Activated gamma-delta T cell treated with Interleukin-2 at 50 U/mL for 16 hours (primary cell): Measurements from ENCODE around the gene RAD51D.
"Not testable (repeated sequence)": the region's sequence is repeated elsewhere in the genome, so short reads cannot be mapped to it uniquely, and the experiment has no call there.

Experiments used
- DNase-seq: peaks from one replicate; pipeline ENCODE4 v3.0.0-alpha.2; 2020

Gene RAD51D

DNA sequence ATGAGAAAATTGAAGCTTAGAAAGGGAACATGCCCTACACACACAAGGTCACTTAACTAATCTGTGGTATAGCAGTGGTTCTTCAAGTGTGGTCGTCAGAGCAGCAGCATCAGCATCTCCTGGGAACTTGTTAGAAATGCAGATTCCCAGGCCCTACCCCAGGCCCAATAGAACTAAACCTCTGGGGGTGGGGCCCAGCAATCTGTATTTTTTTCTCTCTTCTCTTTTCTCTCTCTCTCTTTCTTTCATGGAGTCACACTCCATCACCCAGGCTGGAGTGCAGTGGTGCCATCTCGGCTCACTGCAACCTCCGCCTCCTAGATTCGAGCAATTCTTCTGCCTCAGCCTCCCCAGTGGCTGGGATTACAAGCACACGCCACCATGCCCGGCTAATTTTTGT, 18.6 kb upstream of the RAD51D start:
- DNase-seq = no peak

DNA sequence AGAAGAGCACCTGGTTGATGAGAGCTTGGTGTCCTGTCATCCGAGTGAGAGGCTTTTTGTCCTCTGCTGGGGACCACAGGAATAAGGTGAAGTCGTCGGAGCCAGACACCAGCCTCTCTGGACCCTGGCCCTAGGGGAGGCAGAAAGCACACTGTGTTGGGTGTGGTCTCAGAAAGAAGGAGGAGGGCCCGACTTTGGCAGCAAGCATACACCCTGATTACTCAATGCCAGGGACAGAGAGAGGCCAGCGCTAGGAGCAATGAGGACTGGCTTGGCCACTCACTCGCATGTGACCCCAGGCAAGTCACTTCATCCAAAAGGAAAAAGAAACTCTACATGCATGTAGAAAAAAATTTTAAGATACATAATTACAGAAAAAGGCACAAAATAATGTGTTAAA, 15.7 kb upstream of the RAD51D start:
- no peak for DNase-seq

DNA sequence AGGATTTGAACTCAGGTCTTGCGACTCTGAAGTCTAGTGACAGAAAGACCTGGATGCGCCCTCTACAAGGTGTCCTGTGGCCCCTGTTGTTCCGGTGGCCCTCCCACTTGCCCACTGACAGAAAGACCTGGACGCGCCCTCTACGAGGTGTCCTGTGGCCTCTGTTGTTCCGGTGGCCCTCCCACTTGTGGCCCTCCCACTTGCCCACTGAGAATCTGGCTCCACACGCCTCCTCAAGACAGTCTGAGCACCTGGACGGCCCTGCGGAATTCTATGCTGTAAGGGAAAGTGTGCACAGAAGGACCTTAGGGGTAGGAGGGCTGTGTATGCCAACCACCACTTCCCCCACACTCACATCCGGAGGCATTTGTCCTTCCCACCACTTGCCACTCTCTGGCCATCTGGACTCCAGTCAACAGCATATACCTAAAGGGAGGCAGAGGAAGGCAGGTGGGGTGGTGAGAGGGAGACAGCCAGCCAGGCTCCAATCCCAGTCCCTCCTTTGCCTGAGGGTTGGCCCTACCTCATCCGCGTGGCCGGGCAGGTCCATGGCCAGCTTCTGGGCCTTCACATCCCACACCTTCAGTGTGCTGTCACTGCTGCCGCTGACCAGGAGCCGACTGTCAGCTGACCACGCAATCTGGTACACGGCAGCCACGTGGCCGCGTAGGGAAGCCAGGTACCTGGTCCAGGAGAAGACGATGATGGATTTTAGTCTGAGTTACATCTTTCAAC, 13.3 kb upstream of the RAD51D start:
- DNase-seq = no peak

DNA sequence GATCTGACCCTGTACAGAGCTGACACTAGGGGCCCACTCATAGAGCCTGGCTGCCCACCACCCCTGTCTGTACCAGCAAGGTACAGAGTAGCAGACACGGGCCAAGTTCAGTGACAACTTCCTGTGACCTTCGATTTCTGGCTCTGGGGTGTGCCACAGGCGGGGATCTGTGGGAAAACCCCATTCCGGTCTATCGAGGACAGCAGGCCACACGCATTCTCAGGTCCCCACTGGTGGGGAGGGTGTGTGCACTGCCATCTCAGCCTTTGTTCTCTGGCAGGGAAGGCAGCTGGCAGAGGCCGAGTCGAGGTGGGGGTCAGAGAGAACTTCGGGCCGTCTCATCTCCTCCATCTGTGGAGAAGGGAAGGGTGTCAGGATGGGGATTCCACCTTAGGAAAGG, 12.4 kb upstream of the RAD51D start:
- no peak for DNase-seq

DNA sequence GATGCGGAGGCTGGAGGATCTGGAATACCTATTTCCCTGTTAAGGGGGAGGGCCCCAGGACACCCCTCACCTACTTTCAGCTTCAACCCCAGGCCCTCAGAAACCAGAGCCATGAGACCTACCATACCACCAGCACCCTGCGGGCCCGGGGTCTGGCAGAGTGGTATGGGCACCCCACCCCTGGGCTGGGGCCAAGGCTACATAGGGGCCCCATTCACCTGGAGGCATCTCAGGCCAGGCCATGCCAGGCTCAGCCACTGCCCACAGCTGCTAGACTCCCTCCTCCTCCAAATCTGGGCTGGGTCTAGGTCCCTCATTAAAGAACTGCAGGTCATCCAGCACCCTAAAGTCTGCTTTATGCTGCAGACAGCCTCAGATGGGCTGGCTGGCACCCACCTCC, 10.7 kb upstream of the RAD51D start:
- DNase-seq = no peak

DNA sequence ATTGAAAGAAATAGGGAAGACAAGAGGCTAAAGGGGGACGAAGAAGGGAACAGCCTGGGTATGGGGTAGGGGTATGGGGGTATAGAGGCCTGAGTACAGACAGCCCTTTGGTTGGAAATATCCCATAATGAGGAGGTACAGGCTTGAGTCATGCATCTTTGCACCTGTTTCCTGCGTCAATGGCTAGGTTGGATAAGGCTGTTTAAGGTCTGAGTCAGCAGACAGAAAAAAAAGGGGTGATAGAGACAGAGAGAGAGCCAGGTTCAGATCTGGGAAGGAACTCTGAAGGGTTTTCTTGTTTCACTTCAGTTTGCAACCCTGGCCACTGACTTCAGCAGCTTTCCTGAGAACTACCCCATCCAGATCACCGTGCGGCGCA, 10.3 kb upstream of the RAD51D start:
- DNase-seq = no peak

DNA sequence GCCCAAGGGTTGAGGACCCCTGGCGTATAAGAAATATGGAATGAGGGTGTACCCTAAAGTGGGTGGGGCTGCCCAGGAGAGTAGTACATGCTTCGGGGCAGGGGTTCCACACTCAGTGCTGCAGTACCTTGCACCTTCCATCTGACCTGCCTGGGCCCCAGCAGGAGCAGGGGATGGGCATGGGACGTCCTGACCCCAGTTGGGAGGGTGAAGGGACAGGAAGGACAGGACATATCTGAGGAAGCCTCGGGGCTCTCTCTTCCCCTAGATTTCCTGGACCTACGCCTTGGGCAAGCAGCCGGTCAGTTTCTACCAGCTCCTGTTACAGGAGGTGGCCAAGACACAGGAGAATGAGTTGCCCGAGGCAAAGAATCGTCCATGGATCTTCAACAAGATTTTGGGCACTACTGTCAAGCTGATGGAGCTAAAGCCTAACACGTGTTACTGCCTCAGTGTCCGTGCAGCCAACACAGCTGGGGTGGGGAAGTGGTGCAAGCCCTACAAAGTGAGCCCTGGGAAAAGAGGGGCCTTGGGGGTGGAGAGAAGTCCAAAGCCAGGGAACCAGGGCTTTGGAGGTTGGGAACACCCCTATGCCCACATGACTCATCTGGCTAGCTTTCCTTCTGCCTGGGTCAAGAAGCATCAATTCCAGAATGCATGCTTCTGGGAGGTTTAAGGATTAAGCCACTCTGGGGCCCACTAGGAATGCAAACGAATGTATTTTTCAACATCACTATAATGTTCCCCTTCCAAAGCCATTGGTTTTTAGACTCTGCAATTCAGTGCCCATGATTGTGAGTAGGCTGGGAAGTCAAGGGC, 9.7 kb upstream of the RAD51D start:
- no peak for DNase-seq

DNA sequence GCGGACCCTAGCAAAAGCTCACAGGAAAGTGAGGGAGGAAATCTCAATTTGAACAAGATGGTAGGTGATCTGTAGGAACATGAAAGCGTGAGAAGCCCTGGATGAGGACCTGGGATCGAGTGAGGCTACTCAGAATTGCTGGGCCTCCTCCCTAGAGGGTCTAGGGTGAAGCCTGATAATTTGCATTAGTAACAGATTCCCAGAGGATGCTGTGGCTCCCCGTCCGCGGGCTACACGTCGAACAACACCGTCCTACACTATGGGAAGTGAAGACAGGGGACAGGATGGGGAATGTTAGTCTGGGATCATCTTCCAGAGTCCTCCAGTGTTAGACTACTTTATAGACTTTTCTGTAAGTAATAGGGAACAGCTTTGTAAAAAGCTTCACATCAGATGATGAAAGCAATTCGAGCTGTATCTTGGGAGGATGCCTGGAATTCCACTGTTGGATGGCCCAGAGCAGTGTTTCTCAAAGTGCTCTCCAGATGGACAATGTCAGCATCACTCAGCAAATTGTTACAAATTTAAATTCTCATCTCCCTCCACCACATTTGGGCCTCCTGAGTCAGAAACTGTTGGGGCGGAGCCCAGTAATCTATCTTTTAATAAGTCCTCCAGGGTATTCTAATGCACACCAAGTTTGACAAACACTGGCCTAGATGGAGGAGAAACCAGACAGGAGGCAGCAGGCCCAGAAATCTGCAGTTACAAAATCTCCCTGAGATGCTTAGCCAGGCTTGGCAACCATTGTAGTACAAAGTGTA, 8.3 kb upstream of the RAD51D start:
- no peak for DNase-seq

DNA sequence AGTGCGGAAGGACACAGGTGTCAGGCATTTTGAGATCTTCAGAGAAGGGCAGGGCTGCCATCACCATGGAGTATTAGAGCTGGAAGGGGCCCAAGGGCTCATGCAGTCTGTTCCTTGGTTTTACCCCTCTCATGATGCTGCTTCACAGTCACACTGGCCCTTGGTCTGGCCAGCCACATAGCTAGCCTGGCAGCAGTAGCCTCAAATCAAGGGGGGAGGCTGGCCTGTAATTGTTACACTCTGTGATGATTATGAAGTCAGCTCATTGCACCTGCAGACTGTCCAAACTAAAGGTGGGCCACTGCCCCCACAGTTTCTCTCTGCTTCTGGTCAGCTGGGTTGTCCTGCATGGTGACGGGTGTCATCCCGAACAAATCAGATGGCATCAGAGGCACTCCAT, 1.7 kb upstream of the RAD51D start, which contains the start of gene FNDC8:
Gene FNDC8, plus strand, starts transcription at position 301 of the 400 bp plus-strand sequence. Its CDS starts 79 bp downstream, at position 380.
- no peak for DNase-seq

DNA sequence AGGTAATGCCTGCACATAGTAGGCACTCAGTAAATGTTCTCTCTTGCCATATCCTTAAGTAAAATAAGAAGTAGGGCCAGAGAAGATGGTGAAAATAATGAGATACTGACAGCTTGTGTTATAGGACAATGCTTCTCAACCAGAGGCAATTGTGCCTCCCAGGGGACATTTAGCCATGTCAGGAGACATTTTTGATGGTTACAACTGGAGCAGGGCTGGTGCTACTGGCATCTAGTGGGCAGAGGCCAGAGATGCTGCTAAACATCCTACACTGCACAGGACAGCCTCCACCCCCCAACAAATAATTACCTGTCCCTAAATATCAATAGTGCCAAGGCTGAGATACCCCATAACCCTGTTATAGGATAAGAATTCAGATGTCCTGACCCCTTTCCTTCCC, 1.7 kb downstream of the RAD51D start:
- DNase-seq = peak; percentile 10

DNA sequence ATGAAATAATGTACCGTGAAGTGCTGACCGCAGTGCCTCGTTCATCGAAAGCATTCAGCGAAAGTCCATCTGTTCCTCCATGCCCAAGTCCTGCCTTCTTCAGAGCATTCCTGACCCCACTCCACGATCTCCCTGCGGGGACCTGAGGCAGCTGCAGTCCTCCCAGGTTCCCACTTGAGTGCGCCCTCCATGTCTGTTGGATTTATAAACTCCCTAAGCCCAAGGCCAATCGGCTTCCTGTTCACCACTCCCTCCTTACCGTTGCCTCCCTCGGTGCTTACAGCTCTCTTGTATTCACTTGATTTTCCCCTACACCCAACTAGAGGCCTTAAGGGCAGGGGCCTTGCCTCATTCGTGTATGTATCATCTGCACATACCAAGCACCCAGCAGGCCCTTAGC, 2.8 kb downstream of the RAD51D start:
- DNase-seq = no peak

DNA sequence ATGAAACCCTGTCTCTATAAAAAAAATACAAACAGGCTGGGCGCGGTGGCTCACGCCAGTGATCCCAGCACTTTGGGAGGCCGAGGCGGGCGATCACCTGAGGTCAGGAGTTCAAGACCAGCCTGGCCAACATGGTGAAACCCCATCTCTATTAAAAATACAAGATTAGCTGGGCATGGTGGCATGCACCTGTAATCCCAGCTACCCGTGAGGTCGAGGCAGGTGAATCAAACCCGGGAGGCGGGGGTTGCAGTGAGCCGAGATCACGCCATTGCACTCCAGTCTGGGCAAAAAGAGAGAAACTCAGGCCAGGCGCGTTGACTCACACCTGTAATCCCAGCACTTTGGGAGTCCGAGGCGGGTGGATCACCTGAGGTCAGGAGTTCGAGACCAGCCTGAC, 8.9 kb downstream of the RAD51D start:
- not testable (repeated sequence) for DNase-seq

DNA sequence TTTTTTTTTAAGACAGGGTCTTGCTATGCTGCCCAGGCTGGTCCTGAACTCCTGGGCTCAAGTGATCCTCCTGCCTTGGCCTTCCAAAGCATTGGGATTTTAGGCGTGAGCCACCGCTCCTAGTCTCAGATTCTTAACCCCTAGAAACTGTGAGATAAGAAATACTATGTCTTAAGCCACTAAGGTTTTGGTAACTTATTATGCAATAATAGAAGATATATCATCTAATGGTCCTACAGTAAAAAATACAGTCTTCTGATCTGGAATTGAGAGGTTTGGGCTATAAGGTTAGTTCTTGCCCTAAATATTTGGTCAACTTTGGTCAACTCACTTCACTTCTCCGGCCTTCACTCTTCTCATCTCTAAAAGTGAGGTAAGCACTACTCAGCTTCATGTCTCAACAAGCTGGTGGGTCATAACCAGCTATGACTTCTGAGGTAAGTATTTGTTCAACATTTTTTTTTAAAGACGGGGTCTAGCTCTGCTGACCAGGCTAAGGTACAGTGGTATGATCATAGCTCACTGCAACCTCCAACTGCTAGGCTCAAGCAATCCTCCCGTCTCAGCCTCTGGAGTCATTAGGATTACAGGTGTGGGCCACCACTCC, 14.7 kb downstream of the RAD51D start:
- DNase-seq = no peak

DNA sequence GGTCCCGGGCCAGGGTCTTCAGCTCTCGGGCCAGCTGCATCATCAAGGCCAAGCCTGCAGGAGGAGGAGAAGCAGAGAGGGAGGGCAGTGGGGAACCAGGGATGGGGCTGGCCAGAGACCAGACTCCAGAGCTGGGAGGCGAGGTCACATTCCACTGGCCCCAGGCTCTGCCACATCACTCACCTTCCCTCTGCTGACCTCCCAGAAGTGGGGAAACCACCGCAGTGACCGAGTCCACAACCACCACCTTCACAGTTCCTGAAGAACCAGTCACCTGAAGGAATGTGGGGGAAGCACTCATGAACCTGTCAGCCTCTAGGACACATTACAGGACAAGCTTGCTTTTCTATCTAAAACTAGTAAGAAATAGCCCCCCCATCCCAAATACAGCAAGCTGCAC, 16.4 kb downstream of the RAD51D start:
- DNase-seq = no peak

DNA sequence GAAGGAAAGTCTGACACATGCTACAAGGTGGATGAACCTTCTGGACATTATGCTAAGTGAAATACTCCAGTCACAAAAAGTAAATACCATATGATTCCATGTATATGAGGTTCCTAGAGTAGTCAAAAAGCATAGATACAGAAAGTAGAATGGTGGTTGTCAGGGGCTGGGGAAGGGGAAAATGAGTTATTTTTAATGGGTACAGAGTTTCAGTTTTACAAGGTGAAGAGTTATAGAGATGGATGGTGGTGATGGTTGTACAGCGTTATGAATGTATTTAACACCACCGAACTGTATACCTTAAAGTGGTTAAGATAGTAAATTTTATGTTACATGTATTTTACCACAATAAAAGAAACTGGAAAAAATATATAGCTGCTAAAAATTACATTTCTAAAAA, 17.9 kb downstream of the RAD51D start:
- DNase-seq = no peak

DNA sequence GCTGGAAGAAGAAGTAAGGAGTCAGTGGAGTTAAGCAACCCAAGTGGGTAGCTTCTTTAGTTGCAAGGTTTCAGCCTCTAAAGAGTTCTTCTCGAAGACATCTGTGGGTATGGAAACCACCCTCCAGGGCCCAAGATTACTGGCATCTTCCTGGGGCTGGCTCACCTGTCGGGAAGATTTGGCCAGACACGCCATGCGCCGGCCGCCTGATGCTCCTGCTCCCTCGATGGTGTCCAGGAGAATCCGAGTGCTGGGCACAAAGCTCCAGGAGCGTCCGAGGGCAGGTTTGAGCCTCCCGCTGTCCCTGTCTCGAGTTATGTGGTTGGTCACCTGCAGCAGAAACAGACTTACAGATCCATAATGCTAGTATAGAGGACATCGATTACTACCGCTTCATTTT, 18.6 kb downstream of the RAD51D start:
- DNase-seq = no peak

DNA sequence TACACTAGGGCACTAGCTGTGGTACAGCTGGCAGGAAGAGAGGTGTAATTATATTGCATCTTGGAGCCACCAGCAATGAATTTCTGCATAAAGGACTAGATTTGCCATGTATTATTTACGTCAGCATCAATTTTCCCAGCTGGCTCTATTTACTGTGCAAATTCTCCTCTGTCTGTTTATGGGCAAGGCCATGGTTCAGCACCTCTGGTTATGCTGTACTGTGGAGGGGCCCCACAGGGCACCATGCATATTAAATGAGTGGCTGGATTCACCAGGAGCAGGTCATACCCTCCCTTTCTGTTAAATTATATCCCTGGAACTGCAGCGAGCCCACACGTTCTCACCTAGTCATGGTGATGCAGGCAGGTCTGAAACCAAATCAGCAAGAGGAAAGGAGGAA, 19.8 kb downstream of the RAD51D start:
- DNase-seq = no peak

DNA sequence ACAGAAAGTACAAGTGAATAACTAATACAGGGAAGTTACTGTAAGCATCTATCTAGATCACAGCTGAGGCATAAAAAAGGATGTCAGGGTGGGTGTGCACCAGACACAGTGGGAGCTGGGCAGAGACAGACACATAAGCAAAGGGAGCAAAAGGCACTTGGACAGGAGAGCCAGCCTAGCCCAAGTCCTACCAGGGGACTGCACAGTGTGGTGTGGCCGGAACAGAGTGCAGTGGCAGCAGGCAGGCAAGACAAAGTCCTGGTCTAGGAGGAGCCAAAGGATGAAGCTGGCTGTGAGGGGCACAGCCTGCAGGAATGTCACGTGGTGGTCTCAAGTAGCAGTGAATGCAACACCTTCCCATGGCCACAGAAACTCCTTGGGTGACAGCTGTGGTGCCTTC, 21.9 kb downstream of the RAD51D start:
- DNase-seq = no peak

DNA sequence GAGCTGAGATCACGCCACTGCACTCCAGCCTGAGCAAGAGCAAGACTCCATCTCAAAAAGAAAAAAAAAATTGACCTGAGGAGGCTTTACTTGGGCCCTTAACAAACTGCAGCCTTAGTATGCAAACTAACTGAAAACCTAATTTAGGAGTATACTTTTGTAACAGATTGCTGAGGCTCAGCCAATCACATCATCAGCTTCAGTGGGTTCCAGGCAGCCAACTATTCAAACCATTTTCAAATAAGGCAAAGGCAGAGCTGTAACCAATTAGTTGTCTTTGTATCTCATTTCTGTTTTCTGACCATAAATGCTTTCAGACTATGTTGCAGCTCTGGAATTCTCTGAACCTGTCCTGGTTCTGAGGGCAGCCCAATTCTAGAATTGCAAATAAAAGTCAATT, 23.9 kb downstream of the RAD51D start:
- DNase-seq = no peak

DNA sequence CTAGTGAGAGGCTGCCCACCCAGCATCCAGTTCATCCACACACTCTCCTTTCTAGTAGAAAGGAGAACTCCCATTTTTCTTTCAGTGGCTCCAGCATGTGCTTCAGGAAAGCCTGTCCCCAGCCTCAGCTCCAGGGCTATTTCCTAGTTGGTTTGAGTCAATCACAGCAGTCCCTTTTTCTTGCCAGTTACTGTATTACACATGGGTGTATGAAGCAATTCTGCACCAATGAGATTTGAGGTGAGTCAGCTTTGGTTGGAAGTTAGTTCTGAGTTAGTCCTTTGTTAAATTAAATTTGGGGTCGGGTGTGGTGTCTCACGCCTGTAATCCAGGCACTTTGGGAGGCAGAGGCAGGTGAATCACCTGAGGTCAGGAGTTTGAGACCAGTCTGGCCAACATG, 24.8 kb downstream of the RAD51D start:
- no peak for DNase-seq

DNA sequence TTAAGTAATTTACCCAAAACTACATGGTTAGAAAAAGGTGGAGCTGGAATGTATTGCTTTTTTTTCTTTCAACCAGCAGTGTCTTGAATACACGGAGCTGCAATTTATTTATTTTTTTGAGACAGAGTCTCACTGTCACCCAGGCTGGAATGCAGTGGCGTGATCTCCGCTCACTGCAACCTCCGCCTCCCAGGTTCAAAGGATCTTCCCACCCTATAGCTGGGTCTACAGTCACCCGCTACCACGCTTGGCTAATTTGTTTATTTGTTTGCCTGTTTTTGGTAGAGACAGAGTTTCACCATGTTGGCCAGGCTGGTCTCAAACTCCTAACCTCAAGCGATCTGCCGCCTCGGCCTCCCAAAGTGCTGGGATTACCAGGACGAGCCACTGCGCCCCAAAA, 29.0 kb downstream of the RAD51D start:
- DNase-seq = not testable (repeated sequence)

DNA sequence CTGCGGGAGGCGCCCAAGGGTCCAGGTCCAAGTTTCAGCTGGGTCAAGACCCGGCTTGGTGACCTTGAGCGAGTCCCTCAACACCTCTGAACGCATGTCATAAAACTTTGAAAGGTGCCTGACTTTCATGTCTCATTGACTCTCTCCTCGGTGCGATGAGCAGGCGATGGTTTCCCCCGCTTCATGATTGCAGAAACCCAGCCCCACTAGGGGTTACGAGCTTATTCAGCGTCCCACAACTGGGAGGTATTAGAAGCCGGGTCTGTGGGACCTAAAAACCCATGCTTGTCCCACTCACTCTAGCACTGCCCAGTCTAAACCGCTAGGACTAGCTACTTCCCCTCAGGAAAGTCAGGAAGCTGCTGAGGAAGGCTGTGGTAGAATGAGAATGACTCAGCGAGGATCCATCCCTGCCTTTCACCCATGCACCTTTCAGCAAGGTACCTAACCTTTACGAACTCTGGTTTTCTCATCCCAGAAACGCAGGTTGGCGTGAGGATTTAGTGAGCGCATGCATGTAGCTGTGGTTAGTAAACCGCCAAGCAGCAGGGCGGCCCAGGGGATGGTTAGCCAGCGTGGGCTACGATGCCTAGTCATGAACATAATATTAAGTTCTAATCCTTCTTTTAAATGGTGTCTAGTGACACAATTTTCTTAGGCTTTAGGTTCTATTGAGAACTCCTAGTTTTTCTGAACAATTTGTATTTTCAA, 29.9 kb downstream of the RAD51D start:
- DNase-seq = peak; percentile 24
